ENCODE results near the gene UQCC3.
"Not testable (repeated sequence)": the region's sequence is repeated elsewhere in the genome, so short reads cannot be mapped to it uniquely, and the experiment has no call there.

DNA sequence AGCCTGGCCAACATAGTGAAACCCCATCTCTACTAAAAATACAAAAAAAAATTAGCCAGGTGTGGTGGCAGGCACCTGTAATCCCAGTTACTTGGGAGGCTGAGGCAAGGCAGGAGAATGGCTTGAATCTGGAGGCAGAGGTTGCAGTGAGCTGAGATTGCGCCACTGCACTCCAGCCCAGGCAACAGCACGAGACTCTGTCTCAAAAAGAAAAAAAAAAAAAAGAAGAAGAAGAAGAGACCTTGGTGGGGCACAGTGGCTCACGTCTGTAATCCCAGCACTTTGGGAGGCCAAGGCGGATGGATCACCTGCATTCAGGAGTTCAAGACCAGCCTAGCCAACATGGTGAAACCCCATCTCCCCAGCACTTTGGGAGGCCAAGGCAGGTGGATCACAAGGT, 32.4 kb downstream of the UQCC3 start:
- TF ChIP-seq POLR2AphosphoS5 (IDR thresholded peaks at IDR 0.05; ENCODE audit: borderline replicate concordance, low read depth, low read length); EZH2 (IDR thresholded peaks at IDR 0.05): not testable (repeated sequence)
